HL-60/S4 (cell line): Measurements from ENCODE around the gene CEBPZOS.

ENCODE experiments used
- in situ Hi-C: fragments of 300-500 bp; cut with MboI; formaldehyde crosslinking; loops from 2 replicates; pipeline ENCODE4 v1.14.3; 2022; ENCODE audit warnings: low sequenced_read_pairs

CEBPZOS gene

DNA sequence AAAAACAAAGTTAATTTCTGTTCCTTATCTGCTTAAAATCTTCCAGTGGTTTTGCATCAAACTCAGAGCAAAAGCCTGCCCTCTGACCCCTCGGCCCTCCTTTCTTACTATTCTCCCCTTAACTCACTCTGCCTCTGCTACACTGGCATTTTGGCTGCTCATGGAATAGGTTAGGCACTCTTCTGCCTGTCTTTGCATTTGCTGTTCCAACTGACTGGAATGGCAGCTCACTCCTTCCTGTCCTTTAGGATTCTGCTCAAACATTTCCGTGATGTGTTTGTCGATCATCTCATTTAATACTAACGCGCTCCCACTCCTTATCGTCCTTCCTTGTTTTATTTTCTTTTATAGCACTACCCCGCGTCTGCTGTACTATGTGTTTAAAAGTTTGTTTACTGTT lies 34.3 kb downstream of the CEBPZOS start:
- in situ Hi-C loops: no loop called here

DNA sequence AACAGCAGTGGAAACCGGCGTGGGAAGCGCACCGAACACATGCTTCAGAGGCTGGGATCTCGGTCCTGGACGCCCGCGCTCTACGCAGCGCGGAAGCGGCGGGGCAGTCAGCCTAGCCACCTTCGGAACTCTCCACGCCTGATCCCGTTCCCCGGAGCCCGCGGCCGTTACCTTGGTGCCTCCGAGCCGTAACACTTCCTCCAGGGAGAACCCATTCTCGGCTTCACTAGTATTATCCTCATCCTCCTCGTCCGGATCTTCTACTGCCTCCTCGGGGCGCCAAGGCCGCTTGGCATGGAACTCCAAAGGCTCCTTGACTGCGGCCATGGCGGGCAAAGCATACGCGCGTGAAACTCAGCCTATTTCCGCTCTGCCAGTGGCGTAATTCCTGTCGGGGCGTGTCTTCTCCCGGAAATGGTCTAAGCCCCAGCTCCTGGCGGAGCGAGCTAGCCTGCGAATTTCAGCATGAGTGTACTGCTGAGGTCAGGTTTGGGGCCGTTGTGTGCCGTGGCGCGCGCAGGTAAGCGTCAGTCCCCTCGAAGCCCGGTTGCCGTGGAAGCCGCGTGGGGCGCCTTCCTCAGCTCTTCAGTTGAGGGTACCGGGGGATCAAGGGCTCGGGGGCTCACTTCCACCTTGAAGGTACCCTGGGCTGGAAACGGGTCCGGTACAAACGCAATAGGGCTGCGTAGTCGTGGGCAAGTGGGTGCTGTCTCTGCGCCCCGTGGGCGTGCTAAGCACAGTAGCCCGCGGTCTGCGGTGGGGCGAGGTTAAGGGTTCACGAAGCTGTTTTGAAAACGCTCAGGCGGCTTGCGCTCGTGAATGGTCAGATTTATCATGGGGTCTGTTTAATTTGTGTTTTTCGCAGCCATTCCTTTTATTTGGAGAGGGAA lies 35.2 kb downstream of the CEBPZOS start, which contains the start of the genes CEBPZ and NDUFAF7:
Gene CEBPZ, minus strand, starts transcription at position 356 of the 890 bp plus-strand sequence. Its CDS starts 29 bp downstream, at position 327.
Gene NDUFAF7, plus strand, starts transcription at position 418 of the 890 bp plus-strand sequence. Its CDS starts 48 bp downstream, at position 466.
- in situ Hi-C loops: no loop called here

DNA sequence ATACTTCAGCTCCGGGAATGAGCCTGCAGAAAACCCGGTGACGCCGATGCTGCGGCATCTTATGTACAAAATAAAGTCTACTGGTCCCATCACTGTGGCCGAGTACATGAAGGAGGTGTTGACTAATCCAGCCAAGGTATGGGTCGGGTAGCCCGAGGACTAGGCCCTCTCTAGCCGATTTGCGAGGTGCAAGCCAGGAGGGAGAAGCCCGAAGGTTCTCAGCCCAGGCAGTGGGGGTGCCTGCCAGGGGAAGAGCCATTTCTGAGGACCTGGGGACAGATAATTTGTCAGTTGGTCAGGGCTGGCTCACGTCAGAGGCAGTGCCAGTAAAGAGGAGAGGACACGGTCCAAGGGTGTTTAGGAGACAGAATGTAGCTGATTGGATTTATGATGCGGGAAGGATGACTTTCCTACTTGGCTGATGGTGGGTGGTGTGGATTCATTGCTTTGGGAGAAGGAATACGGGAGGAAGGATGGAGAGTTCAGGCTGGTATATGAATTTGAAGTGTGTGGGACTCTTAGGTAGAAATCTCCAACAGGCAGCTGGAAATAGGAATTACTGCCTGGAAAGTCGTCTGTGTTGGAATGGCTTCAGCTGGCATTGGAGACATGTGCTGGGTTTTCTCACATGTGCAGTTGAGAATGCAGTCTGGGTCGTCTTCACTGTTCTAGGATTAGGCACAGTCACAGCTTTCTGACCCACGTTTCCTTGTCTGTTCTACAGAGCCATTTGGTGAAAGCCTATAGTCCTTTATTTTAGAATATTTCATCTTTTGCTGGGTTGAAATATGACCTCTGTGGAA lies 36.0 kb downstream of the CEBPZOS start:
- in situ Hi-C loops: no loop called here

DNA sequence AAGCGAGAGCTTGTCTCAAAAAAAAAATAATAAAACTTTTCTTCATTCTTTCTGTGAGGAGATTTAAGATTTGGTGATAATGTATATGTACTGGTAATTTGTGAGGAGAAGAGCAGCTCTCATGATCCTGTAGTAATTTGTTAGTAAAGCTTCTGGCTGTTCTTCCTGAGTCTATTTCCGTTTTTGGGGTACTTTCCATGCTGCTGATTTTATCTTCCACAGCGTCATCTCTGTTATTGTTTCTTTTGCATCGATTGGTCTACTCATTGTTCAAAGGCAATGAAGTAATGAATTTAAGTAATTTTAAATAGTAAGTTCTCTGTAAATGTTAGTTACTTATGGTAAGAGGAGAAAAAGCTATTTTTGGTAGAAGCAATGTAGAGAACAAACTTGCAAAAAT lies 47.1 kb downstream of the CEBPZOS start:
- in situ Hi-C loops: no loop called here

DNA sequence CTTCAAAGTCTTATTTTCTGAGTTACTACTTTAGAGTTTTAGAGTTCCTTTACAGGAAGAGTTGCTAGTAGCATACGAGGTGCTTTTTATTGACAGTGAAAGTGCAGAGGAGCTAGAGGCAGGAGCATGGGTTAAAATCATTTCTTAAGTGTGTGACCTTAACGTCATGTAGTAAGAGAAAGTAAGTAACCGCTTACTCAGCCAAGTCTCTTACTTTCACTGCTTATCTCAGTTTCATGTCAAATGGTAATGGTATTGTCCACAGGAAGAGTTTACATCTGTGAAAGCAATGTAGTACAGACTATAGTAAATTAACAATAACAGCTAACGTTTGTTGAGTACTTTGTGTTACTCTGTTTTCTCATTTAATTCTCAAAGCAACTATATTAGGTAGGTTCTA lies 47.7 kb downstream of the CEBPZOS start:
- in situ Hi-C loops: no loop called here

DNA sequence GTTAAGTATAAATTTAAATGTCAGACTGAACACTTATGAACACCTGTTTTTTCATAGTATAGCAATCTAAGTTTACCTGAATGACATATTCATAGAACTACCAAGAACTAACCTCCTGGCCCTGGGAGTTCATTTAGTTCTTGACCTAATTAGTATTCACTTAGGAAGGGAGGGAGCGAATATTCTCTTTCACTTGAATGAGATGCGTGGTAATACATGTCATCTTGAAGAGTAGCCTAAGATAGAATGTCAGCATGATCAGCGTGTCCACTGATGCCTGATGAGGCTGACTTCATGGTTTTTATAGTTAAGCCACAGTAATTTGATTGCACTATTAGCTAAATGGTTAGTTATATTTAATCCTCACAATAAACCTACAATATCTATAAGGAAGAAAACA lies 48.5 kb downstream of the CEBPZOS start:
- in situ Hi-C loops: no loop called here

DNA sequence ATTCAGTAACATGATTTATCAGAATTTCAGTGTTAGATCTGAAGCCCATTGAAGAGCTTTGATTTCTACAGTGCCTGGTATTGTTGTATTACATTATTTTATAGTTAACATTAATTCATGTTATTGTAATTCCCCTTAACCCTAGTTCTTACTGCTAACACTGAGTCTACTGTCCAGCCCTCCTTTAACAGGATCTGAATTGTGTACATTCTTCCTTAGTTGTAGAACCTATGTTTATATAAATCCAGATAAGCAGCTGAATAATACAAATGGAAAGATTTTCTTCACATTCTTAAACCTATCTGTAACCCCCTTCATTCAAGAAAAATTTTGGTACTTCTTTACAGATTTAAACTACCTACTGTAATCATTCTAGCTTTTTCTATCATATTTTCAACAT lies 49.9 kb downstream of the CEBPZOS start:
- in situ Hi-C loops: no loop called here

DNA sequence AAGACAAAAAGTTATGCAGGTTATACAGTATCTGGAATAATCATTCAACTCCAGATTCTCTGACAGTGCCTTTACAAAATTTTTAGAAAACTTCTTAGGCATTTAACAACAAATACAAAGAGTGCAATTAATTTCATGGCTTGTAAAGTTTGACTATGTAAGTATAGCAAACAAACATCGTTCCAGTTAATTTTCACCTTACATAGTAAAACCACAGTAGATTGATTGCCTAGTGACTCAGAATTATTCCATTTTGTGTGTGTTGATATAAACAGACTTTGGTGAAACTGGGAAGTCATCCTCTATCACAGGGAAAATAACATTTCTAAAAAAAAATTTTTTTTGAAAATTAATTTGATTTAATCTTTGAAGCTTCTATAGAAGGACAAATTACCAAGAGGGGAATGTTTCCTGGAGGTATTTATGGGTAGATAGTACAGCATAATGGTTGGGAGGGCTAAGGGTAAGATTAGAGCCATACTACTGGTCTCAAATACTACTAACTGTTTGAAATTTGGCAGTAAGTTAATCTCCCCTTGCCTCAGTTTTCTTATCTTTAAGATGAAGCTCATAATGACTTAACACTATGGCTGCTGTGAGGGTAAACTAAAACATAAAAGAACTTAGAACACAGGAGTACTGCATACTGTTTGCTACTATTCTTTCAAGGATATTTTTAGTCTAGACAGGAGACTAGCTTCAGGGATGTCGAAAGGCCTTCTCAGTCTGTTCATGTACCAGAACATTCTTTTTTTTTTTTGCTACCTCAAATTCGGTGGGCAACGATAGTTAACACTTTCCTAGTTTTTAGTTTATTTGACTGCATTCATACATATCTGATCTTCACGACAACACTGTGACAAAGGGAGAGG lies 54.8 kb downstream of the CEBPZOS start:
- in situ Hi-C loops: no loop called here
